Stimulated activated CD4-positive, alpha-beta T cell treated with anti-CD3 and anti-CD28 coated beads, Interleukin-2, amount 100 ng/mL, for 4 hours (primary cell): Measurements from ENCODE around the gene PPP1R9B.

ENCODE experiments used
- DNase-seq: peaks from one replicate; pipeline ENCODE4 v3.0.0-alpha.2; 2020; ENCODE audit warnings: low read depth

The PPP1R9B gene

GRCh38 chr17:50172130-50172529 lies 21.7 kb upstream of the PPP1R9B start:
- no peak for DNase-seq

- DNase-seq: no peak
Observed at GRCh38 chr17:50171371-50172071, 21.0 kb upstream of the PPP1R9B start.

GRCh38 chr17:50170662-50171370 lies 20.3 kb upstream of the PPP1R9B start:
- DNase-seq: no peak

GRCh38 chr17:50169881-50170459 lies 19.5 kb upstream of the PPP1R9B start:
- no peak for DNase-seq

- no peak for DNase-seq
Observed at GRCh38 chr17:50169121-50169764, 18.8 kb upstream of the PPP1R9B start.

- DNase-seq: no peak
Observed at GRCh38 chr17:50168319-50168718, 17.8 kb upstream of the PPP1R9B start.

- no peak for DNase-seq
Observed at GRCh38 chr17:50167371-50167770, 16.9 kb upstream of the PPP1R9B start.

- DNase-seq: no peak
Observed at GRCh38 chr17:50166518-50167181, 16.2 kb upstream of the PPP1R9B start.

- DNase-seq: no peak
Observed at GRCh38 chr17:50165867-50166517, 15.5 kb upstream of the PPP1R9B start, which contains the start of gene SGCA. Gene SGCA, plus strand, starts transcription at chr17:50166005. Its CDS starts 36 bp downstream, at chr17:50166041.

- no peak for DNase-seq
Observed at GRCh38 chr17:50165466-50165865, 15.0 kb upstream of the PPP1R9B start.

GRCh38 chr17:50165066-50165465 lies 14.6 kb upstream of the PPP1R9B start:
- DNase-seq: no peak

GRCh38 chr17:50164697-50164988 lies 14.2 kb upstream of the PPP1R9B start:
- no peak for DNase-seq

- DNase-seq: no peak
Observed at GRCh38 chr17:50163843-50164696, 13.6 kb upstream of the PPP1R9B start.

- DNase-seq: no peak
Observed at GRCh38 chr17:50162466-50163254, 12.2 kb upstream of the PPP1R9B start.

- DNase-seq: no peak
Observed at GRCh38 chr17:50161911-50162288, 11.4 kb upstream of the PPP1R9B start.

- DNase-seq: peak; percentile 93
Observed at GRCh38 chr17:50161023-50161910, 10.8 kb upstream of the PPP1R9B start.

GRCh38 chr17:50157891-50158290 lies 7.4 kb upstream of the PPP1R9B start:
- DNase-seq: no peak

GRCh38 chr17:50155115-50155819 lies 4.8 kb upstream of the PPP1R9B start:
- DNase-seq: no peak
